IMR-90 (cell line): ENCODE measurements around the gene RAB3GAP2. TPM values are rescaled to one million over a fixed set of nuclear protein-coding genes. Genes with fewer than 3 reads are reported as not detected.

Source experiments
- ATAC-seq: fragments of 200-7000 bp; cut with Tn5 transposase; 2 replicates; pipeline ENCODE4 v1.9.1; 2020; ENCODE audit warnings: low read depth, mild to moderate bottlenecking, moderate library complexity
- BruUV-seq: library from RNA; stranded (reverse); fragments of 400-500 nt; replicated peaks from 2 replicates; lab custom pipeline; 2021; lab: Mats Ljungman, UMichigan
- CTCF ChIA-PET: fragments of 300-600 bp; formaldehyde crosslinking; extraction: SDS; loops from one replicate; lab custom pipeline; 2021; ENCODE audit warnings: antibody characterized with exemption; lab: Yijun Ruan, JAX
- POLR2A ChIA-PET: fragments of 300-600 bp; sonication (Branson Sonifier 250); formaldehyde crosslinking; loops from one replicate; lab custom pipeline; 2022; ENCODE audit warnings: antibody characterized with exemption; ENCODE audit not compliant: unreplicated experiment; lab: Charles Lee
- DNase-seq: peaks from one replicate; pipeline ENCODE4 v3.0.0; 2013
- H2AFZ ChIP-seq: replicated peaks from 2 replicates; pipeline ENCODE3; 2013; ENCODE audit warnings: low read length, mild to moderate bottlenecking; ENCODE audit not compliant: poor library complexity
- H2AK5ac ChIP-seq: 2 replicates; pipeline ENCODE4 v1.6.1; 2013; ENCODE audit warnings: low read depth, low read length, inconsistent platforms
- H2AK9ac ChIP-seq: replicated peaks from 2 replicates; pipeline ENCODE3; 2013; ENCODE audit warnings: mild to moderate bottlenecking, low read depth, low read length, moderate library complexity; ENCODE audit not compliant: poor library complexity
- H2BK120ac ChIP-seq: 2 replicates; pipeline ENCODE4 v1.6.1; 2013; ENCODE audit warnings: low read depth, low read length, inconsistent platforms
- H2BK15ac ChIP-seq: 3 replicates; pipeline ENCODE4 v1.6.1; 2013; ENCODE audit warnings: low read depth, low read length, inconsistent platforms
- H2BK20ac ChIP-seq: 2 replicates; pipeline ENCODE4 v1.6.1; 2013; ENCODE audit warnings: low read depth, mild to moderate bottlenecking, inconsistent platforms, low read length, moderate library complexity
- H2BK5ac ChIP-seq: 2 replicates; pipeline ENCODE4 v1.6.1; 2013; ENCODE audit warnings: mild to moderate bottlenecking, low read depth, low read length, inconsistent platforms; ENCODE audit not compliant: poor library complexity, severe bottlenecking
- H3K14ac ChIP-seq: replicated peaks from 2 replicates; pipeline ENCODE4 v1.6.1; 2013; ENCODE audit warnings: low read depth, low read length, inconsistent platforms
- H3K18ac ChIP-seq: 2 replicates; pipeline ENCODE4 v1.6.1; 2013; ENCODE audit warnings: low read depth, low read length, control low read depth
- H3K23ac ChIP-seq: 2 replicates; pipeline ENCODE4 v1.6.1; 2013; ENCODE audit warnings: low read depth, low read length, inconsistent platforms
- H3K27ac ChIP-seq: 2 replicates; pipeline ENCODE4 v1.5.1; 2013; ENCODE audit warnings: mild to moderate bottlenecking, control low read depth, low read length; ENCODE audit not compliant: insufficient read depth
- H3K27me3 ChIP-seq: 2 replicates; pipeline ENCODE4 v1.6.1; 2013; ENCODE audit warnings: low read length; ENCODE audit not compliant: control insufficient read depth, insufficient read depth
- H3K36me3 ChIP-seq: 2 replicates; pipeline ENCODE4 v1.6.1; 2013; ENCODE audit warnings: low read length, mixed read lengths; ENCODE audit not compliant: control insufficient read depth, insufficient read depth
- H3K4ac ChIP-seq: 2 replicates; pipeline ENCODE4 v1.6.1; 2013; ENCODE audit warnings: low read depth, low read length, inconsistent platforms
- H3K4me1 ChIP-seq: 2 replicates; pipeline ENCODE4 v1.6.1; 2013; ENCODE audit warnings: low read length, mixed read lengths; ENCODE audit not compliant: control insufficient read depth, insufficient read depth
- H3K4me2 ChIP-seq: 2 replicates; pipeline ENCODE4 v1.6.1; 2013; ENCODE audit warnings: low read depth, mild to moderate bottlenecking, control low read depth, low read length, moderate library complexity
- H3K4me3 ChIP-seq: 2 replicates; pipeline ENCODE4 v1.5.1; 2013; ENCODE audit warnings: low read depth, mild to moderate bottlenecking, control low read depth, low read length, moderate library complexity; ENCODE audit not compliant: insufficient read depth
- H3K56ac ChIP-seq: 2 replicates; pipeline ENCODE4 v1.6.1; 2013; ENCODE audit warnings: low read length, inconsistent platforms; ENCODE audit not compliant: insufficient read depth; ENCODE audit errors: extremely low read depth
- H3K79me1 ChIP-seq, 2 experiments: 2 replicates each; pipeline ENCODE4 v1.6.1; 2013; ENCODE audit warnings: low read length in 2 of 2, inconsistent platforms in 1 of 2, low read depth in 1 of 2
- H3K9ac ChIP-seq: 2 replicates; pipeline ENCODE4 v1.6.1; 2013; ENCODE audit warnings: low read depth, low read length, control low read depth
- H3K9me1 ChIP-seq: 2 replicates; pipeline ENCODE4 v1.6.1; 2013; ENCODE audit warnings: low read length, inconsistent platforms; ENCODE audit not compliant: insufficient read depth
- H3K9me3 ChIP-seq: 2 replicates; pipeline ENCODE4 v1.6.1; 2013; ENCODE audit warnings: low read length; ENCODE audit not compliant: control insufficient read depth, insufficient read depth
- H4K20me1 ChIP-seq: 2 replicates; pipeline ENCODE4 v1.6.1; 2013; ENCODE audit warnings: low read length, inconsistent platforms; ENCODE audit not compliant: insufficient read depth
- H4K5ac ChIP-seq: 2 replicates; pipeline ENCODE4 v1.6.1; 2013; ENCODE audit warnings: mild to moderate bottlenecking, low read depth, low read length, control low read depth
- H4K8ac ChIP-seq, 2 experiments: 2 replicates each; pipeline ENCODE4 v1.6.1; 2013; ENCODE audit warnings: low read depth in 2 of 2, low read length in 2 of 2, control low read depth in 1 of 2, inconsistent platforms in 1 of 2
- H4K91ac ChIP-seq: 2 replicates; pipeline ENCODE4 v1.6.1; 2013; ENCODE audit warnings: low read depth, low read length, inconsistent platforms; ENCODE audit not compliant: insufficient read depth
- BHLHE40 ChIP-seq: fragments of 150-350 bp; IDR thresholded peaks from 2 replicates; pipeline ENCODE4 v1.6.1; 2016; ENCODE audit warnings: mild to moderate bottlenecking, low read depth, low read length
- CEBPB ChIP-seq: IDR thresholded peaks from 2 replicates; pipeline ENCODE4 v1.6.1; 2012; ENCODE audit warnings: low read depth, low read length, improper control_type of control experiment
- CHD1 ChIP-seq: IDR thresholded peaks from 2 replicates; pipeline ENCODE4 v1.6.1; 2012; ENCODE audit warnings: low read depth, low read length, improper control_type of control experiment
- FOS ChIP-seq: fragments of 150-350 bp; IDR thresholded peaks from 2 replicates; pipeline ENCODE4 v1.6.1; 2016; ENCODE audit warnings: low read depth, low read length
- MAFK ChIP-seq: IDR thresholded peaks from 2 replicates; pipeline ENCODE4 v1.6.1; 2012; ENCODE audit warnings: low read depth, low read length, improper control_type of control experiment
- MXI1 ChIP-seq: IDR thresholded peaks from 2 replicates; pipeline ENCODE4 v1.6.1; 2012; ENCODE audit warnings: low read depth, mild to moderate bottlenecking, low read length, moderate library complexity, borderline replicate concordance
- NFE2L2 ChIP-seq: fragments of 150-350 bp; IDR thresholded peaks from 2 replicates; pipeline ENCODE4 v1.6.1; 2016; ENCODE audit warnings: low read depth, mild to moderate bottlenecking, low read length
- RAD21 ChIP-seq: IDR thresholded peaks from 2 replicates; pipeline ENCODE4 v1.6.1; 2012; ENCODE audit warnings: low read length, improper control_type of control experiment
- RCOR1 ChIP-seq: IDR thresholded peaks from 2 replicates; pipeline ENCODE4 v1.6.1; 2012; ENCODE audit warnings: mild to moderate bottlenecking, low read length, improper control_type of control experiment; ENCODE audit not compliant: insufficient replicate concordance
- RFX5 ChIP-seq: IDR thresholded peaks from 2 replicates; pipeline ENCODE4 v1.8.0; 2012; ENCODE audit warnings: low read depth, mild to moderate bottlenecking, low read length, moderate library complexity
- SMC3 ChIP-seq: fragments of 150-350 bp; IDR thresholded peaks from 2 replicates; pipeline ENCODE4 v1.6.1; 2016; ENCODE audit warnings: low read depth, mild to moderate bottlenecking, antibody characterized with exemption, low read length, moderate library complexity
- USF2 ChIP-seq: fragments of 150-350 bp; IDR thresholded peaks from 2 replicates; pipeline ENCODE4 v1.6.1; 2017; ENCODE audit warnings: mild to moderate bottlenecking, antibody characterized with exemption, low read length, low read depth
- dilution Hi-C: fragments of 300-500 bp; cut with HindIII; formaldehyde crosslinking; loops from one replicate; pipeline ENCODE4 v1.14.3; 2018; ENCODE audit warnings: low sequenced_read_pairs; ENCODE audit not compliant: unreplicated experiment
- in situ Hi-C: fragments of 300-500 bp; cut with MboI; formaldehyde crosslinking; loops from 3 replicates; pipeline ENCODE4 v1.14.3; 2019; ENCODE audit warnings: low sequenced_read_pairs, inconsistent platforms, mixed read lengths
- intact Hi-C: fragments of 100-400 bp; cut with micrococcal nuclease; formaldehyde crosslinking; loops from 2 replicates; pipeline ENCODE4 v1.10.0; 2022
- polyA plus RNA-seq, 3 experiments: library from polyadenylated mRNA; depleted of rRNA; stranded (reverse); fragments of >200 nt; gene quantifications; 2 replicates each; pipeline ENCODE4 v1.2.3, GENCODE V29; 2012; ENCODE audit warnings: low replicate concordance in 1 of 3
- total RNA-seq: library from RNA; depleted of rRNA; stranded (reverse); fragments of >200 nt; gene quantifications from 2 replicates; pipeline ENCODE4 v1.2.3, GENCODE V29; 2012
- TF ChIP-seq, protein P1 (sequence below): fragments of 150-350 bp; IDR thresholded peaks from 2 replicates; pipeline ENCODE4 v1.6.1; 2016; ENCODE audit warnings: low read depth, mild to moderate bottlenecking, low read length, moderate library complexity, borderline replicate concordance

The RAB3GAP2 gene
- total and polyA plus RNA-seq, 2 of the 4 experiments (the other 2 are of a cell fraction), result 12.3 to 37.8 TPM

DNA sequence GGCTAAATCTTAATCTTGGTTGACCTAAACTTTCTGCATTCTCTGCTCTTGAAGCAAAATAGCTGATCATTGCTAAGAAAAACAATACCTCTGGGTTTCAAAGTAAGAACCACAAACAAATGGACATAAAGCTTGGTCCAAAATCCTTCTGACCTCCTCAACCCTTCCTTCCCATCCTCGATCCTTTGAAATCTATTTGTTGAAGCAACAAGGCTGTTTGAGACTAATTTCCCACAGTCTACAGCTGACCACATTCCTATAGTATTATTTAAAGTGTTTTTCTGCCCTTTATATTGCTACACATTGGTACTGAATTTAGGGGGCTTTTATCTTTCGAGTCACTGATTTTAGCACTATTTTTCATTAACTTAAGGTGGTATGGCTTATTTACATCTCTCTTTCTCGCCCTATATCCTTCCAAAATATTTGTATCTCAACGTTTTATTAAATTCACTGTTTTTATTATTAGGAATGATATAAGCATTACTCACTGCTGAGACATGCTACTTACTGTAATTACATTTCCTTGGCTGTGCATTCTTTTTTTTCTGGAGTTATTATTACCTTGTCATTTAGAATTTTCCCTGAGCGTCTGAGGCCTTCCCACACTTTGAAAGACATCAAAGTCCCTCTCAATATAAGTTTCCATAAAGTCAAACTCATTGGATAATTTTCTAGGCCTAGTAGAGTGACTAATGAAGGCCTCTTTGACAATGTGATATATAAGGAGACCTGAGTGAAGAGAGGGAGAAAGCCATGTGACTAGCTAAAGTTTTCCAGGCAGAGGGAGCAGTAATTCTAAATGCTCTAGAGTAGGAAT is 73.9 kb downstream of the RAB3GAP2 start (continued):
- TF ChIP-seq, protein P1, sequence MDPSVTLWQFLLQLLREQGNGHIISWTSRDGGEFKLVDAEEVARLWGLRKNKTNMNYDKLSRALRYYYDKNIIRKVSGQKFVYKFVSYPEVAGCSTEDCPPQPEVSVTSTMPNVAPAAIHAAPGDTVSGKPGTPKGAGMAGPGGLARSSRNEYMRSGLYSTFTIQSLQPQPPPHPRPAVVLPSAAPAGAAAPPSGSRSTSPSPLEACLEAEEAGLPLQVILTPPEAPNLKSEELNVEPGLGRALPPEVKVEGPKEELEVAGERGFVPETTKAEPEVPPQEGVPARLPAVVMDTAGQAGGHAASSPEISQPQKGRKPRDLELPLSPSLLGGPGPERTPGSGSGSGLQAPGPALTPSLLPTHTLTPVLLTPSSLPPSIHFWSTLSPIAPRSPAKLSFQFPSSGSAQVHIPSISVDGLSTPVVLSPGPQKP, result no peak

- intact Hi-C loops (no loop called here), in situ Hi-C loops (no loop called here), dilution Hi-C loops (no loop called here)
- Histone ChIP-seq H3K23ac (no peak overlapping the region), H2BK20ac (no peak overlapping the region), H3K14ac (no peak overlapping the region), H3K27ac (no peak overlapping the region), H4K8ac (no peak overlapping the region), H3K4me2 (no peak overlapping the region), H2BK120ac (no peak overlapping the region), H3K36me3 (peaks cover 14% of the 10 kb centered on the region), H3K79me1 (no peaks in the 10 kb centered on the region; a peak in 1 of 4 replicates), H3K4ac (no peak overlapping the region), H2AK5ac (no peak overlapping the region), H3K27me3 (no peaks in the 10 kb centered on the region), H4K5ac (no peak overlapping the region), H2AFZ (no peak overlapping the region), H2AK9ac (no peak overlapping the region), H3K18ac (no peak overlapping the region), H2BK15ac (no peak overlapping the region), H4K20me1 (no peaks in the 10 kb centered on the region), H3K56ac (no peak overlapping the region), H3K4me3 (no peak overlapping the region), H3K4me1 (peaks cover 5% of the 10 kb centered on the region; the same call in 1 of the 2 replicates), H4K91ac (no peak overlapping the region), H3K9ac (no peak overlapping the region), H2BK5ac (no peak overlapping the region), H3K9me1 (no peaks in the 10 kb centered on the region), H3K9me3 (no peaks in the 10 kb centered on the region)
- ATAC-seq (no peak), DNase-seq (no peak)
- ChIA-PET CTCF (interaction anchor here (0.6 to 1.7 kb wide), 3 partner anchors 9 to 77 kb away, joined by 3 to 5 read pairs (median 3); partner anchors contain the start of gene RAB3GAP2), POLR2A (no interaction called here)
- no TSS peak for BruUV-seq
- TF ChIP-seq MXI1 (no peak), RAD21 (no peak), USF2 (no peak), CHD1 (no peak), RFX5 (no peak), FOS (no peak), SMC3 (no peak), NFE2L2 (no peak), RCOR1 (no peak), MAFK (no peak), BHLHE40 (no peak), CEBPB (no peak)
These were observed 76.6 kb downstream of the RAB3GAP2 start for GRCh38 chr1:220195701-220196100.
